WTC11 (cell line): ENCODE data around the gene EIF6. TPM values are rescaled to one million over a fixed set of nuclear protein-coding genes. Genes with fewer than 3 reads are reported as not detected.

Source experiments
- ATAC-seq: fragments of 200-7000 bp; cut with Tn5 transposase; 2 replicates; pipeline ENCODE4 v1.10.0; 2021; ENCODE audit warnings: mild to moderate bottlenecking, moderate library complexity
- CTCF ChIA-PET: fragments of 300-600 bp; sonication (Branson Sonifier 250); formaldehyde crosslinking; loops from one replicate; lab custom pipeline; 2021; ENCODE audit warnings: antibody characterized with exemption; lab: Charles Lee
- POLR2A ChIA-PET: fragments of 350-600 bp; sonication (Branson Sonifier 250); formaldehyde crosslinking; loops from one replicate; lab custom pipeline; 2021; ENCODE audit warnings: antibody characterized with exemption; lab: Charles Lee
- DNase-seq: peaks from one replicate; pipeline ENCODE4 v3.0.0; 2021; ENCODE audit warnings: low spot score
- H3K27ac Mint-ChIP-seq: 2 replicates; pipeline ENCODE4 v1.8.0; 2021; ENCODE audit warnings: mixed read lengths
- H3K27me3 Mint-ChIP-seq: 2 replicates; pipeline ENCODE4 v1.8.0; 2021; ENCODE audit warnings: low read depth, mild to moderate bottlenecking, moderate library complexity, mixed read lengths
- H3K36me3 Mint-ChIP-seq: 2 replicates; pipeline ENCODE4 v1.8.0; 2021; ENCODE audit warnings: mixed read lengths
- H3K4me1 Mint-ChIP-seq: 2 replicates; pipeline ENCODE4 v1.8.0; 2022; ENCODE audit warnings: mixed read lengths
- H3K4me3 Mint-ChIP-seq: 2 replicates; pipeline ENCODE4 v1.8.0; 2021; ENCODE audit warnings: mild to moderate bottlenecking, moderate library complexity, mixed read lengths
- H3K9me3 Mint-ChIP-seq: 2 replicates; pipeline ENCODE4 v1.8.0; 2021; ENCODE audit warnings: mixed read lengths
- ESRRA ChIP-seq: sonication (generic); formaldehyde crosslinking; IDR thresholded peaks from 2 replicates; pipeline ENCODE4 v1.8.1; 2022; ENCODE audit warnings: mild to moderate bottlenecking, missing genetic modification reagents, borderline replicate concordance
- FOXK1 ChIP-seq: sonication (generic); formaldehyde crosslinking; IDR thresholded peaks from 2 replicates; pipeline ENCODE4 v1.8.0; 2022; ENCODE audit warnings: mild to moderate bottlenecking, moderate library complexity, missing genetic modification reagents
- MYBL2 ChIP-seq: sonication (generic); formaldehyde crosslinking; IDR thresholded peaks from 2 replicates; pipeline ENCODE4 v1.8.1; 2023; ENCODE audit warnings: mild to moderate bottlenecking, moderate library complexity, missing genetic modification reagents
- NFE2L1 ChIP-seq: sonication (generic); formaldehyde crosslinking; IDR thresholded peaks from 2 replicates; pipeline ENCODE4 v1.8.1; 2023; ENCODE audit warnings: missing genetic modification reagents
- NR3C1 ChIP-seq: sonication (generic); formaldehyde crosslinking; conservative IDR thresholded peaks from 2 replicates; pipeline ENCODE4 v1.8.1; 2023; ENCODE audit warnings: low read depth, mild to moderate bottlenecking, missing genetic modification reagents
- RELA ChIP-seq: sonication (generic); formaldehyde crosslinking; IDR thresholded peaks from 2 replicates; pipeline ENCODE4 v1.8.1; 2022; ENCODE audit warnings: missing genetic modification reagents, mild to moderate bottlenecking, borderline replicate concordance
- ZNF219 ChIP-seq: sonication (generic); formaldehyde crosslinking; IDR thresholded peaks from 2 replicates; pipeline ENCODE4 v1.8.0; 2023; ENCODE audit warnings: missing genetic modification reagents, mild to moderate bottlenecking, borderline replicate concordance
- total RNA-seq: library from RNA; stranded (reverse); gene quantifications from 3 replicates; pipeline ENCODE4 v1.2.3, GENCODE V29; 2021
- TF ChIP-seq, protein P1 (sequence below): sonication (generic); formaldehyde crosslinking; IDR thresholded peaks from 2 replicates; pipeline ENCODE4 v1.8.1; 2022; ENCODE audit warnings: mild to moderate bottlenecking, moderate library complexity, missing genetic modification reagents
- TF ChIP-seq, protein P2 (sequence below): sonication (generic); formaldehyde crosslinking; IDR thresholded peaks from 2 replicates; pipeline ENCODE4 v1.8.1; 2023; ENCODE audit warnings: mild to moderate bottlenecking, missing genetic modification reagents, moderate library complexity
- TF ChIP-seq, protein P3 (sequence below): sonication (generic); formaldehyde crosslinking; IDR thresholded peaks from 2 replicates; pipeline ENCODE4 v1.8.1; 2022; ENCODE audit warnings: mild to moderate bottlenecking, missing genetic modification reagents, moderate library complexity, borderline replicate concordance
- TF ChIP-seq, protein P4 (sequence below): sonication (generic); formaldehyde crosslinking; IDR thresholded peaks from 2 replicates; pipeline ENCODE4 v1.8.1; 2023; ENCODE audit warnings: mild to moderate bottlenecking, missing genetic modification reagents
- TF ChIP-seq, protein P5 (sequence below): sonication (generic); formaldehyde crosslinking; IDR thresholded peaks from 2 replicates; pipeline ENCODE4 v1.8.0; 2023; ENCODE audit warnings: mild to moderate bottlenecking, missing genetic modification reagents
- TF ChIP-seq, protein P6 (sequence below): sonication (generic); formaldehyde crosslinking; IDR thresholded peaks from 2 replicates; pipeline ENCODE4 v1.8.0; 2022; ENCODE audit warnings: mild to moderate bottlenecking, missing genetic modification reagents

Gene EIF6
- total RNA-seq, 1 experiment from 2014 or later: 157 TPM

DNA sequence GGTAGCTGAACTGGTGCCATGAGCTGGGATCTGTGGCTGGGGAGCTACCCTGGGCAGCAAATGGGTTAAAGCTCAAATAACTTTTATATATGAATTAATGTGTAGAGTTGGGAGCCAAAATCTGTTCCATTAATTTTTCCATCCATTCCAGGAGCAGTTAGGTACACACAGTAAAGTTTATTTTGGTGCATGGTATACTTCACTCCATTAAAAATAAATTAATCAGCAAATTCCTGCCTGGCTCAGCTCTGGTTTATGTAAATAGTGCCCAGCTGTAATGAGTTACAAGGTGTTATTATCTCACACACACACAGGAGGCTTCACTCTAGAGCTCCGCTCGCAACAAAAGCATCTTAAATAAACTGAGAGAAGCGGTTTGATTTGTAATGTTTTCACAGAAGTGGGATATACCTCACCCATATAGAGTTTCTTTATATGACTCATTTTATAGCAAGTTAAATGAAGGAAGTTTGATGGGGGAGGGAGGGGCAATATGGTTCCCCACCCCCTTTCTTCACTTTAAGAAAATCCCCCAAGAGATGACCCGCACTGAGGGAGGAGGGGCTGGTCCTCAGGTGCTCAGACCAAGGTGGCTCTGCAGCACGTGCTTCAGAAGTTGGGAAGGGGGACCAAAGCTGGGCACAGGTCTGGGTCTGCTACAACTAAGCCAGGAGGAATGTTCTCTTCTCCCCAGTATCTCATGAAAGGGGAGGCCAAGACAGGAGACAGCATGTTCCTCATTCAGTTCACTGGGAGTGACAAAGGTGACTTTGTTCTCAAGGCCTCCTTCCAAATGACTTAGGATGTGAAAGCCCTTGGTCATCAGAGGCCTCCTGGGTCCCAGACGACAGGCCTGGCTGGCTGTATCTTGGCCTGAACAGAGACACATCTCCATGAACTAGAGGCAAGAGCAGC lies 18.1 kb upstream of the EIF6 start:
- Mint-ChIP-seq H3K4me3 (no peak overlapping the region), H3K9me3 (no peaks in the 10 kb centered on the region), H3K36me3 (peaks cover 7% of the 10 kb centered on the region; the same call in 1 of the 2 replicates), H3K4me1 (peaks cover 20% of the 10 kb centered on the region), H3K27me3 (peaks cover 4% of the 10 kb centered on the region; the same call in 1 of the 2 replicates), H3K27ac (no peak overlapping the region)
- TF ChIP-seq, protein P1, sequence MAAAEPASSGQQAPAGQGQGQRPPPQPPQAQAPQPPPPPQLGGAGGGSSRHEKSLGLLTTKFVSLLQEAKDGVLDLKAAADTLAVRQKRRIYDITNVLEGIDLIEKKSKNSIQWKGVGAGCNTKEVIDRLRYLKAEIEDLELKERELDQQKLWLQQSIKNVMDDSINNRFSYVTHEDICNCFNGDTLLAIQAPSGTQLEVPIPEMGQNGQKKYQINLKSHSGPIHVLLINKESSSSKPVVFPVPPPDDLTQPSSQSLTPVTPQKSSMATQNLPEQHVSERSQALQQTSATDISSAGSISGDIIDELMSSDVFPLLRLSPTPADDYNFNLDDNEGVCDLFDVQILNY (CRISPR knock-in tag): no peak
- TF ChIP-seq, protein P2, sequence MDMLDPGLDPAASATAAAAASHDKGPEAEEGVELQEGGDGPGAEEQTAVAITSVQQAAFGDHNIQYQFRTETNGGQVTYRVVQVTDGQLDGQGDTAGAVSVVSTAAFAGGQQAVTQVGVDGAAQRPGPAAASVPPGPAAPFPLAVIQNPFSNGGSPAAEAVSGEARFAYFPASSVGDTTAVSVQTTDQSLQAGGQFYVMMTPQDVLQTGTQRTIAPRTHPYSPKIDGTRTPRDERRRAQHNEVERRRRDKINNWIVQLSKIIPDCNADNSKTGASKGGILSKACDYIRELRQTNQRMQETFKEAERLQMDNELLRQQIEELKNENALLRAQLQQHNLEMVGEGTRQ (CRISPR knock-in tag): no peak
- TF ChIP-seq NFE2L1 (CRISPR knock-in tag) (no peak), ZNF219 (CRISPR knock-in tag) (no peak), RELA (CRISPR knock-in tag) (no peak), FOXK1 (CRISPR knock-in tag) (no peak), MYBL2 (CRISPR knock-in tag) (no peak), ESRRA (CRISPR knock-in tag) (no peak), NR3C1 (CRISPR knock-in tag) (no peak)
- TF ChIP-seq, protein P3, sequence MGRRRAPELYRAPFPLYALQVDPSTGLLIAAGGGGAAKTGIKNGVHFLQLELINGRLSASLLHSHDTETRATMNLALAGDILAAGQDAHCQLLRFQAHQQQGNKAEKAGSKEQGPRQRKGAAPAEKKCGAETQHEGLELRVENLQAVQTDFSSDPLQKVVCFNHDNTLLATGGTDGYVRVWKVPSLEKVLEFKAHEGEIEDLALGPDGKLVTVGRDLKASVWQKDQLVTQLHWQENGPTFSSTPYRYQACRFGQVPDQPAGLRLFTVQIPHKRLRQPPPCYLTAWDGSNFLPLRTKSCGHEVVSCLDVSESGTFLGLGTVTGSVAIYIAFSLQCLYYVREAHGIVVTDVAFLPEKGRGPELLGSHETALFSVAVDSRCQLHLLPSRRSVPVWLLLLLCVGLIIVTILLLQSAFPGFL: no peak
- TF ChIP-seq, protein P4, sequence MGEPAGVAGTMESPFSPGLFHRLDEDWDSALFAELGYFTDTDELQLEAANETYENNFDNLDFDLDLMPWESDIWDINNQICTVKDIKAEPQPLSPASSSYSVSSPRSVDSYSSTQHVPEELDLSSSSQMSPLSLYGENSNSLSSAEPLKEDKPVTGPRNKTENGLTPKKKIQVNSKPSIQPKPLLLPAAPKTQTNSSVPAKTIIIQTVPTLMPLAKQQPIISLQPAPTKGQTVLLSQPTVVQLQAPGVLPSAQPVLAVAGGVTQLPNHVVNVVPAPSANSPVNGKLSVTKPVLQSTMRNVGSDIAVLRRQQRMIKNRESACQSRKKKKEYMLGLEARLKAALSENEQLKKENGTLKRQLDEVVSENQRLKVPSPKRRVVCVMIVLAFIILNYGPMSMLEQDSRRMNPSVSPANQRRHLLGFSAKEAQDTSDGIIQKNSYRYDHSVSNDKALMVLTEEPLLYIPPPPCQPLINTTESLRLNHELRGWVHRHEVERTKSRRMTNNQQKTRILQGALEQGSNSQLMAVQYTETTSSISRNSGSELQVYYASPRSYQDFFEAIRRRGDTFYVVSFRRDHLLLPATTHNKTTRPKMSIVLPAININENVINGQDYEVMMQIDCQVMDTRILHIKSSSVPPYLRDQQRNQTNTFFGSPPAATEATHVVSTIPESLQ (CRISPR knock-in tag): no peak
- TF ChIP-seq, protein P5, sequence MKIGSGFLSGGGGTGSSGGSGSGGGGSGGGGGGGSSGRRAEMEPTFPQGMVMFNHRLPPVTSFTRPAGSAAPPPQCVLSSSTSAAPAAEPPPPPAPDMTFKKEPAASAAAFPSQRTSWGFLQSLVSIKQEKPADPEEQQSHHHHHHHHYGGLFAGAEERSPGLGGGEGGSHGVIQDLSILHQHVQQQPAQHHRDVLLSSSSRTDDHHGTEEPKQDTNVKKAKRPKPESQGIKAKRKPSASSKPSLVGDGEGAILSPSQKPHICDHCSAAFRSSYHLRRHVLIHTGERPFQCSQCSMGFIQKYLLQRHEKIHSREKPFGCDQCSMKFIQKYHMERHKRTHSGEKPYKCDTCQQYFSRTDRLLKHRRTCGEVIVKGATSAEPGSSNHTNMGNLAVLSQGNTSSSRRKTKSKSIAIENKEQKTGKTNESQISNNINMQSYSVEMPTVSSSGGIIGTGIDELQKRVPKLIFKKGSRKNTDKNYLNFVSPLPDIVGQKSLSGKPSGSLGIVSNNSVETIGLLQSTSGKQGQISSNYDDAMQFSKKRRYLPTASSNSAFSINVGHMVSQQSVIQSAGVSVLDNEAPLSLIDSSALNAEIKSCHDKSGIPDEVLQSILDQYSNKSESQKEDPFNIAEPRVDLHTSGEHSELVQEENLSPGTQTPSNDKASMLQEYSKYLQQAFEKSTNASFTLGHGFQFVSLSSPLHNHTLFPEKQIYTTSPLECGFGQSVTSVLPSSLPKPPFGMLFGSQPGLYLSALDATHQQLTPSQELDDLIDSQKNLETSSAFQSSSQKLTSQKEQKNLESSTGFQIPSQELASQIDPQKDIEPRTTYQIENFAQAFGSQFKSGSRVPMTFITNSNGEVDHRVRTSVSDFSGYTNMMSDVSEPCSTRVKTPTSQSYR (CRISPR knock-in tag): no peak
- TF ChIP-seq, protein P6, sequence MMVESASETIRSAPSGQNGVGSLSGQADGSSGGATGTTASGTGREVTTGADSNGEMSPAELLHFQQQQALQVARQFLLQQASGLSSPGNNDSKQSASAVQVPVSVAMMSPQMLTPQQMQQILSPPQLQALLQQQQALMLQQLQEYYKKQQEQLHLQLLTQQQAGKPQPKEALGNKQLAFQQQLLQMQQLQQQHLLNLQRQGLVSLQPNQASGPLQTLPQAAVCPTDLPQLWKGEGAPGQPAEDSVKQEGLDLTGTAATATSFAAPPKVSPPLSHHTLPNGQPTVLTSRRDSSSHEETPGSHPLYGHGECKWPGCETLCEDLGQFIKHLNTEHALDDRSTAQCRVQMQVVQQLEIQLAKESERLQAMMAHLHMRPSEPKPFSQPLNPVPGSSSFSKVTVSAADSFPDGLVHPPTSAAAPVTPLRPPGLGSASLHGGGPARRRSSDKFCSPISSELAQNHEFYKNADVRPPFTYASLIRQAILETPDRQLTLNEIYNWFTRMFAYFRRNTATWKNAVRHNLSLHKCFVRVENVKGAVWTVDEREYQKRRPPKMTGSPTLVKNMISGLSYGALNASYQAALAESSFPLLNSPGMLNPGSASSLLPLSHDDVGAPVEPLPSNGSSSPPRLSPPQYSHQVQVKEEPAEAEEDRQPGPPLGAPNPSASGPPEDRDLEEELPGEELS (CRISPR knock-in tag): no peak
- ATAC-seq (no peak), DNase-seq (no peak)
- CTCF ChIA-PET: interaction anchor here (0.5 to 3.5 kb wide), 11 partner anchors 10 to 189 kb away, joined by 3 to 89 read pairs (median 6); partner anchors contain the start of genes FAM83C and GDF5
- POLR2A ChIA-PET: interaction anchor here (0.6 kb wide), 1 partner anchor 18 kb away, joined by 8 read pairs; the partner anchor contains the start of gene EIF6
